Thyroid gland (tissue), 4 donors: Measurements from ENCODE around the gene PPP4C. TPM values are rescaled to one million over a fixed set of nuclear protein-coding genes. Genes with fewer than 3 reads are reported as not detected.
"Not testable (repeated sequence)": the region's sequence is repeated elsewhere in the genome, so short reads cannot be mapped to it uniquely, and the experiment has no call there.

Experiments
- DNase-seq, 2 donors: peaks; one replicate each; pipeline ENCODE4 v3.0.0-alpha.2; 2019
- H3K27ac ChIP-seq, 3 donors: fragments of 200-600 bp; sonication (generic); 1 replicate in 2 of 3; 2 replicates in 1 of 3; pipeline ENCODE4 v1.5.1; 2016 to 2019; ENCODE audit warnings: mild to moderate bottlenecking in 1 of 3, moderate library complexity in 1 of 3
- H3K27me3 ChIP-seq: fragments of 200-600 bp; sonication (generic); one replicate; pipeline ENCODE4 v1.5.1; 2019
- H3K36me3 ChIP-seq, 2 donors: fragments of 200-600 bp; sonication (generic); one replicate each; pipeline ENCODE4 v1.5.1; 2016 to 2019
- H3K4me1 ChIP-seq, 2 donors: fragments of 200-600 bp; sonication (generic); one replicate each; pipeline ENCODE4 v1.5.1; 2017 to 2019
- H3K4me3 ChIP-seq, 3 donors: fragments of 200-600 bp; sonication (generic); replicated peaks in 1 of 3; 1 replicate in 2 of 3; 2 replicates in 1 of 3; pipeline ENCODE4 v1.5.1; 2016; ENCODE audit warnings: mild to moderate bottlenecking in 1 of 3
- H3K9me3 ChIP-seq: fragments of 200-600 bp; sonication (generic); one replicate; pipeline ENCODE4 v1.5.1; 2017
- POLR2A ChIP-seq, 2 donors: fragments of 450-650 bp; IDR thresholded peaks; one replicate each; pipeline ENCODE4 v1.6.1; 2017; ENCODE audit warnings: antibody characterized with exemption in 2 of 2, mild to moderate bottlenecking in 2 of 2, moderate library complexity in 1 of 2
- WGBS, 2 donors: methylation state at CpG; one replicate each; pipeline ENCODE4 v1.1.5; 2017; 5-methylcytosine and 5-hydroxymethylcytosine counted together
- intact Hi-C: fragments of 100-400 bp; cut with DNase I; formaldehyde crosslinking; loops from one replicate; pipeline ENCODE4 v1.15.1; 2023
- total RNA-seq, 4 donors: library from RNA; depleted of rRNA; stranded (reverse); fragments of >200 nt; gene quantifications; one replicate each; pipeline ENCODE4 v1.2.3, GENCODE V29; 2016
- TF ChIP-seq, protein P1 (sequence below), 6 experiments: fragments of 200-600 bp in 3 of 6; fragments of 450-650 bp in 3 of 6; sonication (generic) in 3 of 6; IDR thresholded peaks; one replicate each; pipeline ENCODE4 v1.5.1; 2016 to 2019; ENCODE audit warnings: antibody characterized with exemption in 6 of 6, mild to moderate bottlenecking in 2 of 6, inconsistent platforms in 1 of 6, moderate library complexity in 1 of 6

PPP4C gene
- total RNA-seq, 4 donors from 2014 or later, result 43.6 to 59.9 (median 50.8) TPM

DNA sequence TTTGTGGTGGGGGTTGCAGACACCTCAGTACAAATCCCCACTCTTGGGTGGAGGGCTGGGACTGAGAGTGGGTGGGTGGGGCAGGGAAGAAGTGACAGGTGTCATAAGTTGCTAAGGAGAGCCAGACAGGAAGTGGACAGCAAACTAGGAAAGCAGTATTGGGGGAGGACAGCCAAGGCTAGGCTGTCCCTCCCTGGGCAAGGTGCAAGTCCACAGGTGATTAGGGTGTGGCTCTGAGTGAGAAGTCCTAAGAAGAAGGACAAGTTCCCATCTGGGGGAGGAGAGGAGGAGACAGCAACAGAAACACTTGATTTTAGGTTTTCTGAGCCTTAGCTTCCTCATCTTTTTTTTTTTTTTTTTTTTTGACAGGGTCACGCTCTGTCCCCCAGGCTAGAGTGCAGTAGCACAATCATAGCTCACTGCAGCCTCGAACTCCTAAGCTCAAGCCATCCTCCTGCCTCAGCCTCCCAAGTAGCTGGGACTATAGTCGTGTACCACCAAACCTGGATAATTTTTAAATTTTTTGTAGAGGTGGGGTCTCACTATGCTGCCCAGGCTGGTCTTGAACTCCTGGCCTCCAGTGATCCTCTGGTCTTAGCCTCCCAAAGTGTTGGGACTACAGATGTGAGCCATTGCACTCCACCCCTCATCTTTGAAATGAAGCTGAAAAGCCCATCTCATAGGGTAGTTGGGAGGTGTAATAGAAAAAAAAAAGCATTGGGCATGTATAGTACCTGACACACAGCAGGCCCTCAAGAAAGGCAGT lies 44.7 kb downstream of the PPP4C start:
- no peak for TF ChIP-seq POLR2A (IDR thresholded peaks at IDR 0.05)
- TF ChIP-seq, protein P1, sequence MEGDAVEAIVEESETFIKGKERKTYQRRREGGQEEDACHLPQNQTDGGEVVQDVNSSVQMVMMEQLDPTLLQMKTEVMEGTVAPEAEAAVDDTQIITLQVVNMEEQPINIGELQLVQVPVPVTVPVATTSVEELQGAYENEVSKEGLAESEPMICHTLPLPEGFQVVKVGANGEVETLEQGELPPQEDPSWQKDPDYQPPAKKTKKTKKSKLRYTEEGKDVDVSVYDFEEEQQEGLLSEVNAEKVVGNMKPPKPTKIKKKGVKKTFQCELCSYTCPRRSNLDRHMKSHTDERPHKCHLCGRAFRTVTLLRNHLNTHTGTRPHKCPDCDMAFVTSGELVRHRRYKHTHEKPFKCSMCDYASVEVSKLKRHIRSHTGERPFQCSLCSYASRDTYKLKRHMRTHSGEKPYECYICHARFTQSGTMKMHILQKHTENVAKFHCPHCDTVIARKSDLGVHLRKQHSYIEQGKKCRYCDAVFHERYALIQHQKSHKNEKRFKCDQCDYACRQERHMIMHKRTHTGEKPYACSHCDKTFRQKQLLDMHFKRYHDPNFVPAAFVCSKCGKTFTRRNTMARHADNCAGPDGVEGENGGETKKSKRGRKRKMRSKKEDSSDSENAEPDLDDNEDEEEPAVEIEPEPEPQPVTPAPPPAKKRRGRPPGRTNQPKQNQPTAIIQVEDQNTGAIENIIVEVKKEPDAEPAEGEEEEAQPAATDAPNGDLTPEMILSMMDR (IDR thresholded peaks at IDR 0.05), result no peak
- 97 to 100% methylated on average over 3 of the region's 3 CpGs for WGBS, 2 donors

DNA sequence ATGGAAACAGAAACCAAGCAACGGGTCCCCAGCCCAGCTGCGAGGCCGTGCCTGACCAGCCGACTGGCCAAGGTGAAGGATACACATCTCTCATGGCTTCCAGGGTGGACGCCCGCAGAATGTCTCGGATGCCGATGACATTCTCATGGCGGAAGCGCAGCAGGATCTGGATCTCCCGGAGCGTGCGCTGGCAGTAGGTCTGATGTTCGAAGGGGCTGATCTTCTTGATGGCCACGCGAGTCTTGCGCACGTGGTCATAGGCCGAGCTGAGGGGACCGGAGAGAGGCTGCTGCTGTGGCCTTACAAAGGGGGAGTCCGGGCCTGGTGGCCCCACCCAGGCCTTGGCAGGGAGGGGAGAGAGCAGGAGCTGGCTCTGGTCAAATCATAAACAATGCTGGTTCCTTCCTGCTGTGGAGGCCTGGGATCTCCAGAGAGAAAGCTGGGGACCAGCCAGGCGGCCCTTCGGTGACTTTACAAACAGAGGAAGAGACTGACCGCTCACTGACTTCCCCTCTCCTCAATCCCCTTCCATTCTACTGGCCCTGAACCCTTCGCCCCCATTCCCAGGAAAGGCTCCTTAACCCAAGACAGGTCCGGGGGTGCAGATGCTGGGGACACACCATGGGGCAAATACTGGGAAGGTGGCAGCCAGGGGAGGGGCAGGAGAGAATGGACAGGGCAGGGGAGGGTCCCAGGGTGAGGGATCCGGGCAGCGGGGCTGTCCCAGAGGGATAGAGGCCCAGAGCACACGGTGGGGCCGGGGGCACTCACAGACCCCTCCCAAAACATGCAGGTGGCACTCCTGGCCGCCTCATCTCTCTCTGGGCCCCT lies 46.2 kb downstream of the PPP4C start:
- H3K27ac ChIP-seq, result peak overlapping the region; percentile 30 to 95 (median 91)
- 49 to 52% methylated on average over 9 to 30 of the region's 31 CpGs for WGBS, 2 donors
- peak overlapping the region; percentile 31 to 84 (median 72) for H3K4me3 ChIP-seq
- intact Hi-C loops, result loop anchor here (2.0 kb wide), 1 partner anchor 25 kb away; the partner anchor contains the start of gene YPEL3
- peak in 1 of 2 donors; percentile 18 for TF ChIP-seq POLR2A (IDR thresholded peaks at IDR 0.05)
- TF ChIP-seq, protein P1 (IDR thresholded peaks at IDR 0.05), result no peak
- H3K9me3 ChIP-seq, result no peaks in the 10 kb centered on the region
- H3K36me3 ChIP-seq, result peaks cover 16% of the 10 kb centered on the region in 2 donors
- no peaks in the 10 kb centered on the region for H3K27me3 ChIP-seq
- H3K4me1 ChIP-seq, result peaks cover 16 to 28% of the 10 kb centered on the region in 2 donors
- DNase-seq, result peak; percentile 52 to 55

More for the DNA sequence above, 44.7 kb downstream of the PPP4C start:
- Histone ChIP-seq H3K4me1 (peaks cover 16 to 28% of the 10 kb centered on the region in 2 donors), H3K9me3 (no peaks in the 10 kb centered on the region), H3K4me3 (no peak overlapping the region), H3K27ac (peak overlapping the region in 1 of 3 donors; percentile 95), H3K27me3 (no peaks in the 10 kb centered on the region), H3K36me3 (peaks cover 26% of the 10 kb centered on the region in 2 donors)
- intact Hi-C loops, result loop anchor here (2.0 kb wide), 1 partner anchor 24 kb away; the partner anchor contains the start of gene YPEL3
- no peak for DNase-seq

DNA sequence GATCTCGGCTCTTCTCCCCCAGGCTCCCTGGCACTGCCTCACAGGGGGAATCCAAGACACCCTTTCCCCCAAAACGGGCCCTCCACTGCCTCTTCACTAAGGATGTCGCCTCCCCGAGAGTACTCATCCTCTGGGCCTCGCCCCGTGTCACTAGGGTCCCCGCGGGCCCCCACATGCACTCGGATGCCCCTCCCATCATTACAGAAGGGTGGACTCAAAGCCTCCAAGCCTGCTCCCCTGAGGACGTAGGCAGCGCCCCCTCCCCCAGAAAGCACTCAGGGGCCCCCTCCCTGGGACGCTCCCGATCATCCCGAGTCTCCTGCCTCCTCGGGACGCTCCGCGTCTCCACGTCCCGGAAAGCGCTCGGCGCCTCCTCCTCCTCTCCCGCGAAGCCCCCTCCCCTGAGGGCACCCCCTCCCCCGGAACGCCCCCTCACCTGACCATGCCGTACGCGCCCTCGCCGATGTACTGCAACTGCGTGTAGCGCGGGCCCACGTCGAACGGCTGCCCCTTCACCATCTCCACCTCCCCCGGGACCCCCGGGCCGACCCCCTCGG lies 46.9 kb downstream of the PPP4C start:
- peak overlapping the region; percentile 31 to 84 (median 72) for H3K4me3 ChIP-seq
- intact Hi-C loops, result no loop called here
- no peaks in the 10 kb centered on the region for H3K27me3 ChIP-seq
- no peak for TF ChIP-seq POLR2A (IDR thresholded peaks at IDR 0.05)
- TF ChIP-seq, protein P1 (IDR thresholded peaks at IDR 0.05), result no peak
- 1 to 9% methylated on average over 9 to 23 of the region's 42 CpGs for WGBS, 2 donors
- peaks cover 8 to 9% of the 10 kb centered on the region in 2 donors for H3K36me3 ChIP-seq
- peaks cover 16 to 28% of the 10 kb centered on the region in 2 donors for H3K4me1 ChIP-seq
- peak overlapping the region; percentile 30 to 95 (median 91) for H3K27ac ChIP-seq
- no peak for DNase-seq
- no peaks in the 10 kb centered on the region for H3K9me3 ChIP-seq

DNA sequence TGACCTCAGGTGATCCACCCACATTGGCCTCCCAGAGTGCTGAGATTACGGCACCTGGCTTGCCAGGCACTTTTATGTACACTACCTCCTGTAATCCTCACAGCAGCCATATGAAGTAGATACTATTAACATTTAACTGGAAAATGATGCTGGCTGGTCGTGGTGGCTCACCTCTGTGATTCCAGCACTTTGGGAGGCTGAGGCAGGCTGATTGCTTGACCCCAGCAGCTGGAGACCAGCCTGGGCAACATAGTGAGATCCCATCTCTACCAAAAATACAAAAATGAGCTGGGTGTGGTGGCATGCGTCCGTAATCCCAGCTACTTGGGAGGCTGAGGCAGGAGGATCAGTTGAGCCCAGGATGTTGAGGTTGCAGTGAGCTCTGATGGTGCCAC lies 49.2 kb downstream of the PPP4C start:
- no peaks in the 10 kb centered on the region for H3K9me3 ChIP-seq
- no peaks in the 10 kb centered on the region for H3K27me3 ChIP-seq
- DNase-seq, result no peak
- no peaks in the 10 kb centered on the region for H3K36me3 ChIP-seq
- no peak overlapping the region for H3K4me3 ChIP-seq
- H3K4me1 ChIP-seq, result peaks cover 16 to 28% of the 10 kb centered on the region in 2 donors
- WGBS, 2 donors, result 87 to 93% methylated on average over 4 of the region's 4 CpGs
- intact Hi-C loops, result no loop called here
- no peak overlapping the region for H3K27ac ChIP-seq
- TF ChIP-seq POLR2A (IDR thresholded peaks at IDR 0.05), result no peak
- TF ChIP-seq, protein P1 (IDR thresholded peaks at IDR 0.05), result no peak

DNA sequence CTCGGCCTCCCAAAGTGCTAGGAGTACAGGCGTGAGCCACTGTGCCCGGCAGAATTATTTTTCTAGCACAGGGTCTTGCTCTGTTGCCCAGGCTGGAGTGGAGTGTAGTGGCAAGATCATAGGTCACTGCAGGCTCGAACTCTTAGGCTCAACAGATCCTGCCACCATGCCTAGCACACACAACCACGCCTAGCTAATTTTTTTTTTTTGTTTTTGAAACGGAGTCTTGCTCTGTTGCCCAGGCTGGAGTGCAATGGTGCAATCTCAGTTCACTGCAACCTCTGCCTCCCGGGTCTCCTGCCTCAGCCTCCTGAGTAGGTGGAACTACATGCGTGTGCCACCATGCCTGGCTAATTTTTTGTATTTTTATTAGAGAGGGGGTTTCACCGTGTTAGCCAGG lies 49.9 kb downstream of the PPP4C start:
- intact Hi-C loops, H3K4me3 ChIP-seq, H3K36me3 ChIP-seq, H3K9me3 ChIP-seq, H3K27ac ChIP-seq, DNase-seq, H3K27me3 ChIP-seq: not testable (repeated sequence)
- H3K4me1 ChIP-seq, result peaks cover 16 to 27% of the 10 kb centered on the region in 2 donors
- 90 to 93% methylated on average over 9 of the region's 9 CpGs for WGBS, 2 donors
